Fibroblast of lung (primary cell): Measurements from ENCODE around the gene AQR. TPM values are rescaled to one million over a fixed set of nuclear protein-coding genes. Genes with fewer than 3 reads are reported as not detected.

Source experiments
- DNase-seq, 2 donors: peaks; one replicate each; pipeline versions ENCODE4 v3.0.0 to v3.0.0-alpha.2; 2010; ENCODE audit warnings: low read depth in 2 of 2
- H2AFZ ChIP-seq: 2 replicates; pipeline ENCODE4 v1.5.1; 2012; ENCODE audit warnings: low read length, control low read depth, inconsistent platforms
- H3K27ac ChIP-seq: 2 replicates; pipeline ENCODE4 v1.5.1; 2011; ENCODE audit warnings: low read length, control low read depth; ENCODE audit not compliant: insufficient read depth
- H3K27me3 ChIP-seq: 2 replicates; pipeline ENCODE4 v1.5.1; 2011; ENCODE audit warnings: mild to moderate bottlenecking, low read length; ENCODE audit not compliant: control insufficient read depth, insufficient read depth
- H3K36me3 ChIP-seq: 2 replicates; pipeline ENCODE4 v1.5.1; 2011; ENCODE audit warnings: low read length; ENCODE audit not compliant: control insufficient read depth, insufficient read depth
- H3K4me1 ChIP-seq: 2 replicates; pipeline ENCODE4 v1.5.1; 2011; ENCODE audit warnings: low read length; ENCODE audit not compliant: control insufficient read depth, insufficient read depth; ENCODE audit errors: extremely low read depth
- H3K4me2 ChIP-seq: 2 replicates; pipeline ENCODE4 v1.5.1; 2011; ENCODE audit warnings: low read length, control low read depth; ENCODE audit not compliant: insufficient read depth; ENCODE audit errors: extremely low read depth
- H3K4me3 ChIP-seq, 4 experiments: fragments of 200-600 bp in 1 of 4; sonication (generic) in 1 of 4; replicated peaks in 1 of 4; 2 replicates each; pipeline ENCODE4 v1.5.1; 2011 to 2016; ENCODE audit warnings: low read length in 4 of 4, low read depth in 3 of 4, mild to moderate bottlenecking in 3 of 4, control low read depth in 2 of 4, inconsistent platforms in 1 of 4, mixed read lengths in 1 of 4; ENCODE audit not compliant: insufficient read depth in 1 of 4; ENCODE audit errors: control extremely low read depth in 1 of 4
- H3K79me2 ChIP-seq: 2 replicates; pipeline ENCODE4 v1.5.1; 2012; ENCODE audit warnings: mild to moderate bottlenecking, low read length, inconsistent platforms; ENCODE audit not compliant: control insufficient read depth, insufficient read depth
- H3K9ac ChIP-seq: 2 replicates; pipeline ENCODE4 v1.5.1; 2011; ENCODE audit warnings: mild to moderate bottlenecking, low read length, control low read depth; ENCODE audit not compliant: insufficient read depth
- H3K9me3 ChIP-seq: 2 replicates; pipeline ENCODE4 v1.5.1; 2012; ENCODE audit warnings: low read depth, low read length; ENCODE audit not compliant: control insufficient read depth, insufficient read depth
- H4K20me1 ChIP-seq: 2 replicates; pipeline ENCODE4 v1.5.1; 2011; ENCODE audit warnings: low read length; ENCODE audit not compliant: control insufficient read depth, insufficient read depth; ENCODE audit errors: extremely low read depth
- CTCF ChIP-seq, 2 donors: IDR thresholded peaks in 1 of 2; conservative IDR thresholded peaks in 1 of 2; 1 replicate in 1 of 2; 2 replicates in 1 of 2; pipeline ENCODE4 v1.5.1; 2011 to 2012; ENCODE audit warnings: low read length in 2 of 2, control low read depth in 1 of 2, inconsistent platforms in 1 of 2, low read depth in 1 of 2, mild to moderate bottlenecking in 1 of 2
- EZH2 ChIP-seq: IDR thresholded peaks from 2 replicates; pipeline ENCODE4 v1.5.1; 2012; ENCODE audit warnings: low read length, control low read depth, mild to moderate bottlenecking; ENCODE audit errors: missing control alignments
- polyA plus RNA-seq, 2 donors: library from polyadenylated mRNA; depleted of rRNA in 1 of 2; stranded (reverse) in 1 of 2; unstranded in 1 of 2; fragments of >200 nt; gene quantifications; 2 replicates each; pipeline ENCODE4 v1.2.1, GENCODE V29; 2011 to 2012; ENCODE audit warnings: missing spikeins in 1 of 2
- total RNA-seq: library from RNA; depleted of rRNA; stranded (reverse); fragments of >200 nt; gene quantifications from 2 replicates; pipeline ENCODE4 v1.2.1, GENCODE V29; 2014

AQR gene
- total and polyA plus RNA-seq, 2 donors (not counting 1 experiment from before 2014, with no cell fraction given) = 19.7 to 33.0 TPM

DNA sequence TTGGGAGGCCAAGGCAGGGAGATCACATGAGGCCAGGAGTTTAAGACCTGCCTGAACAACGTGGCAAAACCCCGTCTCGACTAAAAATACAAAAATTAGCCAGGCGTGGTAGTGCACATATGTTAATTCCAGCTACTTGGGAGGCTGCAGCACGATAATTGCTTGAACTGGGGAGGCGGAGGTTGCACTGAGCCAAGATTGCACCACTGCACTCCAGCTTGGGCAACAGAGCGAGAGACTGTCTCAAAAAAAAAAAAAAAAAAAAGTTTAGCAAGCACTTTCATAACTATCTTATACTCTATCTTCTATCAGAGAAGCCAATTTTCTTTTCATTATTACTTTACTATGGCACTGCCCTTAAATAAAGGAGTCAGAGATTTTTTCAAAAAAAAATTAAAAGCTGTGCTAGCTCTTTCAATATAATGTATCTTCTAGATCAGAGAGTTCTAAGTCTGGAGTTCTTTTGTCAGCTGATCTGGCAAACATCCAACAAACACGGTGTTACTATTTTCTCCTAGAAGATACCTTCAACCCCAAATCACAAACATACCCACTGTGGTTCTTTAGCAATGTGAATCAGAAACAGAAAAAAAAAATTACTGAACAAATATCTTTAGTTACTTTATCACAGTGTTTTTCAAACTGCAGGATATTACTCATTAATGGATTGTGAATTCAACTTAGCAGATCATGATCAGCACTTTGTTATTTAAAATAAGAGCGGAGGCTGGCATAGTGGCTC is 15.5 kb upstream of the AQR start:
- Histone ChIP-seq H3K79me2 (peaks cover 43% of the 10 kb centered on the region), H3K27ac (no peak overlapping the region), H3K36me3 (peaks cover 2% of the 10 kb centered on the region), H3K9me3 (no peaks in the 10 kb centered on the region), H3K4me3 (peak overlapping the region in 2 of 4 experiments; percentile 17 to 18), H3K4me1 (peaks cover 2% of the 10 kb centered on the region), H3K9ac (no peak overlapping the region), H4K20me1 (no peaks in the 10 kb centered on the region), H3K4me2 (no peak overlapping the region), H3K27me3 (no peaks in the 10 kb centered on the region), H2AFZ (no peak overlapping the region)
- peak; percentile 28 to 52 for DNase-seq
- TF ChIP-seq CTCF (conservative IDR thresholded peaks at IDR 0.05 in 1 of 2, IDR thresholded peaks at IDR 0.05 in 1 of 2; ENCODE audit: low read depth in 1 of 2, low read length in 2 of 2) (no peak), EZH2 (no peak)

GRCh38 chr15:34976743-34977142 is 7.2 kb upstream of the AQR start:
- no peaks in the 10 kb centered on the region for H3K36me3 ChIP-seq
- H2AFZ ChIP-seq = no peak overlapping the region
- H3K9ac ChIP-seq = no peak overlapping the region
- no peaks in the 10 kb centered on the region for H4K20me1 ChIP-seq
- no peak for DNase-seq
- H3K4me3 ChIP-seq = no peak overlapping the region
- H3K4me2 ChIP-seq = no peak overlapping the region
- no peaks in the 10 kb centered on the region for H3K27me3 ChIP-seq
- no peaks in the 10 kb centered on the region for H3K79me2 ChIP-seq
- TF ChIP-seq EZH2 = no peak
- TF ChIP-seq CTCF (conservative IDR thresholded peaks at IDR 0.05 in 1 of 2, IDR thresholded peaks at IDR 0.05 in 1 of 2; ENCODE audit: low read depth in 1 of 2, low read length in 2 of 2) = no peak
- H3K9me3 ChIP-seq = no peaks in the 10 kb centered on the region
- no peaks in the 10 kb centered on the region for H3K4me1 ChIP-seq
- no peak overlapping the region for H3K27ac ChIP-seq

DNA sequence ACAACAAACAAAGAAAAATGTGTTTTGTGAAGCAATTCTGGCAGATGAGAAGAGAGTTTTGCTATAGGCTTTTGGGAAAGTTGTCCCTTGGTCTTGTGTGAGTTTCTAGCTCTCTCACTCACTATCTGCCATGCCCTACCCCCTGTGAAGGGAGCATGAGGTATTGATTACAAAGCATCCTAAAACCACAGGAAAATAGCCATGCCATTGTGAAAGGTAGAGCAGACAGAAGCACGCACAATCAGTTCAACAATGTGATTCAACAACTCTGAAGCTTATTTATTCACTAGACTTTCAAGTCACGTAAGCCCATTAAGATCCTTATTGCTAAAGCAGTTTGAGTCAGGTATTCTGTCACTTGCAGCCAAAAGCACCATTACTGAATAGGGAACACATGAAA is 6.5 kb upstream of the AQR start:
- Histone ChIP-seq H3K4me3 (no peak overlapping the region), H3K27me3 (no peaks in the 10 kb centered on the region), H2AFZ (no peak overlapping the region), H3K9me3 (no peaks in the 10 kb centered on the region), H3K9ac (no peak overlapping the region), H3K36me3 (no peaks in the 10 kb centered on the region), H3K27ac (no peak overlapping the region), H3K4me2 (no peak overlapping the region), H4K20me1 (no peaks in the 10 kb centered on the region), H3K4me1 (no peaks in the 10 kb centered on the region), H3K79me2 (no peaks in the 10 kb centered on the region)
- TF ChIP-seq CTCF (conservative IDR thresholded peaks at IDR 0.05 in 1 of 2, IDR thresholded peaks at IDR 0.05 in 1 of 2; ENCODE audit: low read depth in 1 of 2, low read length in 2 of 2) (no peak), EZH2 (no peak)
- DNase-seq = no peak
